PC-3 (cell line): ENCODE measurements around the gene IFT122. TPM values are rescaled to one million over a fixed set of nuclear protein-coding genes. Genes with fewer than 3 reads are reported as not detected.
"Not testable (repeated sequence)": the region's sequence is repeated elsewhere in the genome, so short reads cannot be mapped to it uniquely, and the experiment has no call there.

ENCODE experiments used
- ATAC-seq: fragments of 200-7000 bp; cut with Tn5 transposase; 2 replicates; pipeline ENCODE4 v1.9.1; 2020; ENCODE audit warnings: mild to moderate bottlenecking, moderate library complexity
- BruUV-seq: library from RNA; stranded (reverse); fragments of 400-500 nt; replicated peaks from 2 replicates; lab custom pipeline; 2021; lab: Mats Ljungman, UMichigan
- CTCF ChIA-PET: fragments of 300-600 bp; sonication (Branson Sonifier 250); formaldehyde crosslinking; loops from one replicate; lab custom pipeline; 2022; ENCODE audit warnings: antibody characterized with exemption; lab: Charles Lee
- POLR2A ChIA-PET: fragments of 300-600 bp; sonication (Branson Sonifier 250); formaldehyde crosslinking; loops from one replicate; lab custom pipeline; 2022; ENCODE audit warnings: antibody characterized with exemption; ENCODE audit not compliant: unreplicated experiment; lab: Charles Lee
- DNase-seq: peaks from one replicate; pipeline ENCODE4 v3.0.0-alpha.2; 2015
- H2AFZ ChIP-seq: fragments of 300-600 bp; sonication (generic); 2 replicates; pipeline ENCODE4 v1.6.0; 2016; ENCODE audit warnings: antibody characterized with exemption, low read length
- H3F3A ChIP-seq: fragments of 300-600 bp; sonication (generic); one replicate; pipeline ENCODE4 v1.6.0; 2017; ENCODE audit warnings: antibody characterized with exemption, low read length, control low read depth, mild to moderate bottlenecking; ENCODE audit not compliant: unreplicated experiment
- H3K27ac ChIP-seq: fragments of 300-600 bp; sonication (generic); 2 replicates; pipeline ENCODE4 v1.5.1; 2016; ENCODE audit warnings: mild to moderate bottlenecking, low read length
- H3K27me3 ChIP-seq: fragments of 300-600 bp; sonication (generic); 2 replicates; pipeline ENCODE4 v1.6.1; 2016; ENCODE audit warnings: low read length, mixed read lengths
- H3K36me3 ChIP-seq: fragments of 300-600 bp; sonication (generic); 2 replicates; pipeline ENCODE4 v1.6.1; 2016; ENCODE audit warnings: low read depth, mixed run types, low read length, mixed read lengths
- H3K4me1 ChIP-seq: fragments of 300-600 bp; sonication (generic); 2 replicates; pipeline ENCODE4 v1.5.1; 2016; ENCODE audit warnings: low read length; ENCODE audit not compliant: insufficient read depth
- H3K4me2 ChIP-seq: fragments of 300-600 bp; sonication (generic); 2 replicates; pipeline ENCODE4 v1.6.0; 2016; ENCODE audit warnings: low read length
- H3K4me3 ChIP-seq: fragments of 300-600 bp; sonication (generic); 2 replicates; pipeline ENCODE4 v1.5.1; 2016; ENCODE audit warnings: mild to moderate bottlenecking, low read length, mixed read lengths
- H3K79me2 ChIP-seq: fragments of 300-600 bp; sonication (generic); 2 replicates; pipeline ENCODE4 v1.6.1; 2017; ENCODE audit warnings: low read length, mixed read lengths
- H3K9ac ChIP-seq: fragments of 300-600 bp; sonication (generic); 2 replicates; pipeline ENCODE4 v1.6.0; 2016; ENCODE audit warnings: mild to moderate bottlenecking, low read length
- H3K9me2 ChIP-seq: fragments of 300-600 bp; sonication (generic); replicated peaks from 2 replicates; pipeline ENCODE4 v1.6.1; 2016; ENCODE audit warnings: mixed run types, low read length, mixed read lengths
- H3K9me3 ChIP-seq: fragments of 300-600 bp; sonication (generic); 2 replicates; pipeline ENCODE4 v1.6.1; 2016; ENCODE audit warnings: low read length, mixed read lengths
- H4K20me1 ChIP-seq: fragments of 300-600 bp; sonication (generic); 2 replicates; pipeline ENCODE4 v1.6.1; 2016; ENCODE audit warnings: low read length, mixed read lengths
- CTCF ChIP-seq: fragments of 300-600 bp; sonication (generic); conservative IDR thresholded peaks from 2 replicates; pipeline ENCODE4 v1.5.1; 2017; ENCODE audit warnings: antibody characterized with exemption, low read depth, mild to moderate bottlenecking, low read length
- EZH2 ChIP-seq: fragments of 300-600 bp; sonication (generic); IDR thresholded peaks from one replicate; pipeline ENCODE4 v1.6.1; 2017; ENCODE audit warnings: antibody characterized with exemption, mild to moderate bottlenecking, low read length; ENCODE audit not compliant: unreplicated experiment
- EZH2phosphoT487 ChIP-seq: fragments of 300-600 bp; sonication (generic); IDR thresholded peaks from 2 replicates; pipeline ENCODE4 v1.6.1; 2018; ENCODE audit warnings: mild to moderate bottlenecking, antibody characterized with exemption, low read length, borderline replicate concordance
- intact Hi-C: fragments of 100-400 bp; cut with micrococcal nuclease; formaldehyde crosslinking; loops from 2 replicates; pipeline ENCODE4 v1.9.0; 2023
- total RNA-seq: library from RNA; depleted of rRNA; stranded (reverse); fragments of >200 nt; gene quantifications from 2 replicates; pipeline ENCODE4 v1.2.3, GENCODE V29; 2014

IFT122 gene
- total RNA-seq, 1 experiment from 2014 or later = 10.2 TPM

GRCh38 chr3:129393271-129393670, 46.8 kb upstream of the IFT122 start:
- no TSS peak for BruUV-seq
- Histone ChIP-seq H3K4me3 (no peak overlapping the region), H4K20me1 (no peaks in the 10 kb centered on the region), H3K9me3 (no peaks in the 10 kb centered on the region), H3K27ac (no peak overlapping the region), H3F3A (no peaks in the 10 kb centered on the region), H3K79me2 (peaks cover 36% of the 10 kb centered on the region), H3K4me1 (peaks cover 22% of the 10 kb centered on the region), H2AFZ (no peak overlapping the region), H3K36me3 (peaks cover 5% of the 10 kb centered on the region; the same call in 1 of the 2 replicates), H3K9ac (no peak overlapping the region), H3K27me3 (no peaks in the 10 kb centered on the region), H3K9me2 (no peaks in the 10 kb centered on the region), H3K4me2 (no peak overlapping the region)
- intact Hi-C loops = no loop called here
- ATAC-seq (no peak), DNase-seq (no peak)
- no peak for TF ChIP-seq EZH2
- no peak for TF ChIP-seq CTCF
- no peak for TF ChIP-seq EZH2phosphoT487
- ChIA-PET POLR2A (no interaction called here), CTCF (no interaction called here)

- H3K9me3 ChIP-seq, ATAC-seq, H3K27ac ChIP-seq, H3K36me3 ChIP-seq, H3K4me2 ChIP-seq, H3K4me3 ChIP-seq, DNase-seq, POLR2A ChIA-PET, H3K9me2 ChIP-seq, intact Hi-C loops, H3K9ac ChIP-seq, BruUV-seq, H2AFZ ChIP-seq, H3K27me3 ChIP-seq, H3F3A ChIP-seq, H4K20me1 ChIP-seq, CTCF ChIA-PET: not testable (repeated sequence)
- Histone ChIP-seq H3K79me2 (peaks cover 43% of the 10 kb centered on the region), H3K4me1 (peaks cover 18% of the 10 kb centered on the region)
These were observed 46.1 kb upstream of the IFT122 start for GRCh38 chr3:129393760-129394564.

- Histone ChIP-seq H3K9me3 (no peaks in the 10 kb centered on the region), H3K79me2 (peaks cover 47% of the 10 kb centered on the region), H3K9ac (peak overlapping the region; percentile 93), H2AFZ (peak overlapping the region; percentile 87; the same call in 1 of the 2 replicates), H3K36me3 (no peaks in the 10 kb centered on the region), H4K20me1 (no peaks in the 10 kb centered on the region), H3K27me3 (no peaks in the 10 kb centered on the region), H3K4me2 (peak overlapping the region; percentile 93), H3K9me2 (no peaks in the 10 kb centered on the region), H3K4me3 (peak overlapping the region; percentile 89), H3F3A (no peaks in the 10 kb centered on the region), H3K27ac (peak overlapping the region; percentile 53), H3K4me1 (peaks cover 8% of the 10 kb centered on the region)
- TF ChIP-seq EZH2phosphoT487 (no peak), CTCF (no peak), EZH2 (no peak)
- POLR2A ChIA-PET = no interaction called here
- intact Hi-C loops = loop anchor here (1.0 kb wide), 1 partner anchor 42 kb away; the partner anchor contains the start of gene IFT122
- peak; percentile 42 for ATAC-seq
- CTCF ChIA-PET = no interaction called here
- no peak for DNase-seq
- TSS peak; percentile 64 for BruUV-seq
These were observed 41.2 kb upstream of the IFT122 start for GRCh38 chr3:129398803-129399144.
